Stimulated activated CD4-positive, alpha-beta T cell treated with anti-CD3 and anti-CD28 coated beads, Interleukin-1b, Interleukin-23, amount 100 ng/mL, for 4 hours (primary cell): Measurements from ENCODE around the gene RHOG.
"Not testable (repeated sequence)": the region's sequence is repeated elsewhere in the genome, so short reads cannot be mapped to it uniquely, and the experiment has no call there.

ENCODE experiments used
- DNase-seq, 2 donors: peaks; one replicate each; pipeline ENCODE4 v3.0.0-alpha.2; 2020; ENCODE audit warnings: low read depth in 2 of 2

The RHOG gene

GRCh38 chr11:3834349-3834663 lies 6.5 kb downstream of the RHOG start:
- DNase-seq = no peak

- DNase-seq = no peak
Measured at GRCh38 chr11:3833449-3833848, 7.3 kb downstream of the RHOG start.

GRCh38 chr11:3832816-3833215 lies 7.9 kb downstream of the RHOG start:
- no peak for DNase-seq

GRCh38 chr11:3831378-3832239 lies 9.2 kb downstream of the RHOG start:
- DNase-seq = no peak

GRCh38 chr11:3830730-3831129 lies 10.0 kb downstream of the RHOG start:
- no peak for DNase-seq

GRCh38 chr11:3830088-3830487 lies 10.7 kb downstream of the RHOG start:
- no peak for DNase-seq

- no peak for DNase-seq
Measured at GRCh38 chr11:3827434-3828186, 13.1 kb downstream of the RHOG start.

GRCh38 chr11:3826721-3827120 lies 14.0 kb downstream of the RHOG start:
- DNase-seq = no peak

- no peak for DNase-seq
Measured at GRCh38 chr11:3825473-3826154, 15.1 kb downstream of the RHOG start.

- DNase-seq = peak; percentile 74 to 77
Measured at GRCh38 chr11:3824714-3825472, 15.9 kb downstream of the RHOG start.

GRCh38 chr11:3823762-3824506 lies 16.8 kb downstream of the RHOG start:
- no peak for DNase-seq

- no peak for DNase-seq
Measured at GRCh38 chr11:3823303-3823702, 17.5 kb downstream of the RHOG start.

- no peak for DNase-seq
Measured at GRCh38 chr11:3822312-3822711, 18.4 kb downstream of the RHOG start.

GRCh38 chr11:3820971-3821370 lies 19.8 kb downstream of the RHOG start:
- DNase-seq = no peak

GRCh38 chr11:3817181-3817800 lies 23.5 kb downstream of the RHOG start:
- no peak for DNase-seq

- DNase-seq = no peak
Measured at GRCh38 chr11:3816673-3817072, 24.1 kb downstream of the RHOG start.

- DNase-seq = no peak
Measured at GRCh38 chr11:3815845-3816244, 24.9 kb downstream of the RHOG start.

- not testable (repeated sequence) for DNase-seq
Measured at GRCh38 chr11:3814832-3815231, 25.9 kb downstream of the RHOG start.

GRCh38 chr11:3810951-3811350 lies 29.8 kb downstream of the RHOG start:
- DNase-seq = no peak

GRCh38 chr11:3810446-3810845 lies 30.3 kb downstream of the RHOG start:
- DNase-seq = no peak

GRCh38 chr11:3809624-3809928 lies 31.2 kb downstream of the RHOG start:
- no peak for DNase-seq
